Endothelial cell of hepatic sinusoid (primary cell): Measurements from ENCODE around the gene CLEC2L.

Experiments used
- in situ Hi-C: cut with HindIII; loops from 2 replicates; pipeline ENCODE4 v1.10.0; 2017; ENCODE audit warnings: low sequenced_read_pairs

Gene CLEC2L

GRCh38 chr7:139572071-139572470 lies 48.6 kb downstream of the CLEC2L start:
- in situ Hi-C loops = no loop called here

DNA sequence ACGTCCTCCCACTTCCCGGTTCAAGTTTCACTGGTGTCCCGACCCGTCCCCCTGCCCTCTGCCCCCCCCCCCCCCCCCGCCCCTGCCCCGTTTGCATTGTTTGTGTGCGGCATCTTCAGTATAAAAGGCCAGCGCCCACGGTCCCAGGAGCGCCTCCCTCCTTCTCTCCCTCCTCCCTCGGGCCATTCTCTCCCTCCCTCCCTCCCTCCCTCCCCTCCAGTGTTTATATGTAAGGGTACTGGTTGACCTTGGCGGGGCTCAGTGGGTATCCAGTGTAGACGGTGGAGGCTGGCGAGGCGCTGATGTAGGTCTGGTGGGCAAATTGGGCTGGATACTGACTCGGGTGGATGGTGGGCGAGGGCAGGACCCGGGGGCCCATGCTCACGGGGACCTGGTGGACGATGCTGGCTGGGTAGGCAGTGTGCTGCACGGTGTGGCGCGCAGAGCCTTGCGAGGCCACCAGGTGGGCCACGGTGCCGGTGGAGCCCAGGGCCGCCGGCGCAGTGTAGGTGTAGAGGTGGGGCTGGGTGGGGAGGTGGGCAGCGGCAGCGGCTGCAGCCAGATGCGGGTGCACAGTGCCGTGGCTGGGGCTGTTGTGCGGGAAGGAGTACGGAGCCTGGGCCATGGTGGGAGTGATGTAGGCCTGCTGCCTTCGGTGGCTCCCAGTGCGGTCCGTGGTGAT lies 49.4 kb downstream of the CLEC2L start:
- in situ Hi-C loops = no loop called here

DNA sequence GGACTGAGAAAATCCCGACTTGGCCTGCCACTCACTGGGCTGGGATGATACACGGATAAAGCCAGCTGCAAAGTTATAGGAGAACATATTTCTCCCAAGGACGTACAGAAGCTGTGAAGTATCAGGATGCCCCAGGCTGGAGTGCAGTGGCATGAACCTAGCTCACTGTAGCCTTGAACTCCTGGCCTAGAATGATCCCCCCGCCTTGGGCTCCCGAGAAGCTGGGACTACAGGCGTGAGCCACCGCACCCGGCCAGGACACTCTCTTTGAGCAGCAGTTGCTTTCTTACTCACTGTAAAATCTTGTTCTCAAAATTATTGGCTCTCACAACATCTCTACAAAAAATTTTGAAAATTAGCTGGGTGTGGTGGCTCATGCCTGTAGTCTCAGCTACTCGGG lies 50.4 kb downstream of the CLEC2L start:
- in situ Hi-C loops = no loop called here

- in situ Hi-C loops = no loop called here
Measured at GRCh38 chr7:139574618-139575337, 51.3 kb downstream of the CLEC2L start.

DNA sequence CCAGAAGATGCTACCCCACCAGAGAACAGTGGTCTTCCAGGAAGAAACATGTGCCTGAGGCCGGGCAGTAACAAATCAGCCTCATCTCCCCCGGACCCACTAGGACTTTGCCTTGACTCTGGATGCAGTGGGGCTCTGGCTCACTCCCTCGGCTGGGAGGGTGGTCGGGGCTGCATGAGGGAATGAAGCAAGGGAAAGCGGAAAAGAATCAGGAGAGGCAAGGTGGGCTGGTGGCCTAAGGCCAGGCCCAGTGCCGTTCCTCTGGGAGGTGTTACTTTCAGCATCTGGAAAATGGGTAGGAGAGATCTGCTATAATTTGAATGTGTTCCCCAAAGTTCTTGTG lies 51.8 kb downstream of the CLEC2L start:
- in situ Hi-C loops = no loop called here

DNA sequence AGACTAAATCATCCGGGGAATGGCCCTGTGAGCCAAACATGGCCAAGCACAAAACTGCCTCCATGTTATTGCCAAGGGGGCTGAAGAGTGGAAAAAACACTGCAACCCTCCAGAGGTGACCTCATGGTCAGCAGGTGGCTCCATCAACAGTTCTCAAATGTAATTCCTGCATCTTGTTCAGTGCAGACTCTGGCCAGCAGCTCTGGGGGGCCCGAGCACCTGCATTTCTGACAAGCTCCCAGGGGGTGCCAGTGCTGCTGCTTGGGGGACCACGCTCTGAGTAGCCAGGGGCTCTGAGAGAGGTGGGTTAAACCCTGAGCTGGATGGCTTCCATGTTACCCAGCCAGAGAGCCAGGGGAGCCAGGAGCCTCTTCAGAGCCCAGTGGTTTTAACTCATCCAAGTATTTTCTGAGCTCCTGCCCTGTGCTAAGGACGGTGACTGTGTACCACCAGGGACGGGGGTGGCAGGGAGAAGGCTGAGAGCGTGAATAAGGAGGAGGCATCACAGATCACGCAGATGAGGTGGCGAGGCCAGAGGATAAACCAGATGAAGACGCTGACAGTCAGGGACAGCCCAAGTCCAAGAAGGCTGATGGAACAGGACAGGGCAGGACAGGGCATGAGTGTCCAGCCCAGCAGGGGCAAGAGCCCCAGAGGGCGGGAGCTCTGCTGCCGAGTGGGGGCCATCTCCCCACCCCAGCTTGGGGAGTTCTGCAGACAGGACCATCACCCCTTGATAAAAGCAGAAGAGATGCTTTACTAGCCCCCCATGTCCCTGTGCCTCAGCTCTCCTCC lies 52.9 kb downstream of the CLEC2L start:
- in situ Hi-C loops = no loop called here

DNA sequence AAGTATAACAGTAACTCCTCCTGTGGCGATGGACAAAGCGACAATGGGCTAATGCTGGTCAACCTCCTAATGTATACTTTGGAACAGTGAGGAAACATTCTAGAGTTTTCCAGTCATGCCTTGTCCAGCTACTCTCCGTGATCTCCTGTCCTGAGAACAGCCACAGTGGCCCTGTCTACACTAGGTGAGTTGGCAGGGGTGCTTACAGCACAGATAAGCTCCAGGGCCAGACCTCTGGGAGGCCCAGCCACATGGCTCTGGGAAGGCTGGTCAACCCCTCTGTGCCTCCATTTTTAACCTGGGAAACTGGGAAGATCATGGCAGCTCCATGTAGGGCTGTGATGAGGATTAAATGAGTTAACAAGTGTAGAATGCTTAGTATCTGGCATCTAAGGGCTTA lies 57.0 kb downstream of the CLEC2L start:
- in situ Hi-C loops = no loop called here

DNA sequence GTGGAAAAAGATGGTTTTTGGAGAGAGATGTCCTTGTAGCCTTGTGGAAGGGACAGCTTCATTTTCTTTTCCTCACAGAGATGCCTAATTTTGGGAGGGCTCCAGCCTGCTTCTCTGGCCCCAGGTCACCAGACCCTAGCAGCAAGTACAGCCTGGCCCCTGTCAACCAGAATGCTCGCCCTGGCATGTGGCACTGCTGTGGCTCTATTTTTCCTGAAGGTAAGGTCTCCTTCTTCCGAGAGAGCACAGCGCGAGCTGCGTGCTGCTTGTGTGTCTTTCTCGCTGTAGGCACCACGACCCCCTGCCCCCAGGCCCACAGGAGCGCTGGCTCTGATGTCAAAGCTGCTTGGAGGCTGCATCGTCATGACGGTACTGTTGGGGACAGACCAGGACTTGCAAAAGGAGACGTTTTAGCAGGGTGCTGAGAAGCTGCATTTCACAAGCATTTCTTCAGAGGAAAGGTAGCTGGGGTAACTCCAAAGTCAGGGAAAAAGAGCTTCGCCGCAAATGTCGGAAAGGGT lies 58.7 kb downstream of the CLEC2L start:
- in situ Hi-C loops = no loop called here

DNA sequence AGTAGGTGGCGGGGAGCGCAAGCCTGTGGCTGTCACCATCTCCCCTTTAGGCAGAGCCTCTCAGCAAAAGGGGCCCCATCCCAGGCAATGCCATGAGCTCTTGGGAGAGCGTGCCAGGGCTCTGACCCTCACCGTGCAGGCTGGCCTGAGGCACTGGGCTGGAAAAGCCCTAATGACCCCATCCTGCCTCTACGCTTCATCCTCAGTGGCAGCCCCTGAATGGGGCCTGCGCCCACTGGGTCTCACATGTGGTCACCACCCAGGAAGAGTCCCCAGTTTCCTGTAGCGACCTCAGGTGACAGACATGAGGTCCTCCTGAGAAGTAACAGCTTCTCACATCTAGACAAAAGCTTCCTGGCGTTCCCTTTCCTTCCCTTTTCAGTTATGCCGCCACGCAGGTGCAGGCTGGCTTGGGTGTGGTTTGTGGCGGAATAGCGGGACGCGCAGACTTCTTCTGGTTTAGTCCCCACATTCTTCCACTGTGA lies 59.2 kb downstream of the CLEC2L start:
- in situ Hi-C loops = no loop called here

DNA sequence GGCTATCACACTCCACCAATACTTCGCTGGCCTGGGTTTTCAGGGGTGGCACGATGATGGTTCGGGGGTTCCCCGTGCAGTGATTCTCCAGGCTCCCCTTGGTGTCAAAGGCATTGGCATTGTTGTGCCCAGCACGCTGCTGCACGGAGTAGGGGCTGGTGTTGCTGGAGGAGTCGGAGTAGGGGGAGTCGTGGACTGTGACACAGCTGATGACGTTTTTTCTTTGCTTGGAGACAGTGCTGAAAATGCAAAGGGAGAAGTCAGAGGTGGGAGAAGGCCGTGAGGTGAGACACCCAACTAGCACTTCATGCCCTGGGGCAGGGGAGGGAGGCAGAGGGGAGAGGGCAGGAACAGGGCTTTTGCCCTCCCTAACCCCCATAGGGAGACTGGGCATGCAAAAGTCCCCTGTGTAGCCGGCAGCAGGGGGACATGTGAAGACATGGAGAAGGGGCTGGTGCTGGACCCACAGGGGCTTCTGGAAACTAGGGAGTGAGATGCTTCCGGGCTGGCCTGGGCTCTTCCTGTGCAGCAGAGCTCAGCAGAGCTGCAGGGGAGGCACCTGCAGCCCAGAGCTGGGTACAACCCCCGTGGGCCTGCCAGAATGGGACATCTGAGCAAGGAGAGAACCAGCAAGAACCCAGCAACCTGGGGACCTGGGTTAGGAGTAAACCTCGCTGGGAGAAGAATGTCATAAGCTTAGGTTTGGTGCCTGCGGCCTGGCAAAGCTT lies 60.5 kb downstream of the CLEC2L start:
- in situ Hi-C loops = no loop called here

DNA sequence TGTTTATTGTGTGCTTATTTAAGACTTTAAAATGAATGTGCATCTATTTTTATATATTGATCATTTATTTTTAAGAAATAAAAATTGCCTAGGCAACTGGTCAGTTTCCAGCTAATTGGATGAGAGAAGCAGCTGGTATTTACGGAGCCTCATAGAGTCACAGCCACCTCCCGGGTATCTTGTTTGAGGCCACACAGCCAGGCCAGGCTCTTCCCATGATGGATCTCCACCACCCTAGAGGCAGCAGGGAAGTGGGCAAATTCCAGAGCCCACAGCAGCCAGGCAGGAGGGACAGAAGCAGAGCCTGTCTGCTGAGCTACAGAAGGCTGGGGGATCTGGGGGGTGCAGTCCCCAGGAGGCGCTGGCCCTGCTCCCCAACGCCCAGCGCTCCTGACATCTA lies 61.6 kb downstream of the CLEC2L start:
- in situ Hi-C loops = no loop called here

GRCh38 chr7:139586286-139586685 lies 62.8 kb downstream of the CLEC2L start:
- in situ Hi-C loops = no loop called here

DNA sequence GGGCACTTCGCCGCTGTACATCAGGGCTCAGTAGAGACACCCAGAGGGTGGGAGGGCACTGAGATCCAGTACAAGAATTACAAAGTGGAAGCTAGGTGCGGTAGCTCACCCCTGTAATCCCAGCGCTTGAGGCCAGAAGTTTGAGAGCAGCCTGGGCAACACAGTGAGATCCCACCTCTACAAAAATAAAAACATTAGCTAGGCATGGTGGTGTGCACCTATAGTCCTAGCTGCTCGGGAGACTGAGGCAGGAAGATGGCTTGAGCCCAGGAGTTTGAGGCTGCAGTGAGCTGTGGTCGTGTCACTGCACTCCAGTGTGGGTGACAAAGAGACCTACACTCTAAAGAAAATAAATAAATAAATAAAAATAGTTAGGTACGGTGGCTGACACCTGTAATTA lies 64.0 kb downstream of the CLEC2L start:
- in situ Hi-C loops = no loop called here

- in situ Hi-C loops = no loop called here
Measured at GRCh38 chr7:139588632-139589031, 65.1 kb downstream of the CLEC2L start.

- in situ Hi-C loops = no loop called here
Measured at GRCh38 chr7:139589474-139589873, 66.0 kb downstream of the CLEC2L start.

DNA sequence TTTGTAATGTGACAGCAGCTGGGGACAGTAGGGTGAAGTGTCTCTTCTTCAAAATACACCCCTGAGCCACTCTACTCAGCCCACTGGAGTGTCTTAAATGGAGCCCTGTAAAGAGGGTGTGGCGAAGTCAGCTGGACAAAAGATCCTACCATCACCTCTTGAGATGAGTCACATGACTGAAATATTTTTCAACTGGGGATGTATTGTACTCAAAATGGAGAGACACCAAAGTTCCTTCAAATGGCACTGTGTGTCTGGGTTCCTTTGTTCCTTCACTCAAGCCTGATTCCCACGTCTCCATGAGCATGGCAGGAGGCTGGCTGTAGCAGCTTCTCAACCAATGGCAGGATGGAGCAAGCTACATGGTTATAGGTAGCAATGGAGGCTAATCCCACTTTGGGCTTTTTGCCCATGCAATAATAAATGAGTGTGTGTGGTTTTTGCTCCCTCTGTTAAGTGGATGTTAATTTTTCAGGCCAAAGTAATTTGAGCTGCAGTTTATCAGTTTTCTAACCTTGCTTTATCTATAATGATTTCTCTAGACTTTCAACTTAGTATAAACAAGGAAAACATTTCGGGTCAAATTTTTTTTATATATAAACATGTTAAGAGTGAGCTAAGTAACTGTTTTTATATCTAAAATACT lies 68.2 kb downstream of the CLEC2L start:
- in situ Hi-C loops = no loop called here

DNA sequence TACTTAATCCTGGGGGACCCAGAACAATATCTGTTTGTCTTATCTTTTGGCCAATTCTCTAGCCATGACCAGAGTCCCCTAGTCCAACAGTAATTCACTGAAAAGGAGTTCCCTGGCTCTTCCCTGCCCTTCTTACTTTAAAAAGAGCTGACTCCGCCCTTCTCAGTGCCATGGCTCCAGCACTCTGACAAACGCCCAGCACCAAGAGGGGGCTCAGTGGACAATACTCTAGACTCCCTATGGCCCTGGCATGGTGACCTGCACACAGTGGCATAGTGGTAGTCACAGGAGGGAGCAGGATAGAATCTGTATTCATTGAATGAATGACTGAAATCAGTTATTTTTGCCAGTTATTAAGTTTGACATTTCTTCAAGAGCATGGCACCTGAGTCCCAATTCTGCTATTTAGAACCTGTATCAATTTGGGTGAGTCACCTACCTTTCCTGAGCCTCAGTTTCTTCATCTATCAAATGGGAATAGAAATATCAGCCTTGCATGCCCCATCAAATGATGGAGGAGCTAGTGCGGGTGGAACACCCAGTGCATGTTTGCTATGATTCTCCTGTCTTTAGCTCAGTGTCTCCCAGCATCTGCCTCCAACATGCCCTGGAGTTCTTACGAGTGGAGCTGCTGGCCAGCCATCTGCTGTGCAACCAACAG lies 69.4 kb downstream of the CLEC2L start:
- in situ Hi-C loops = no loop called here

DNA sequence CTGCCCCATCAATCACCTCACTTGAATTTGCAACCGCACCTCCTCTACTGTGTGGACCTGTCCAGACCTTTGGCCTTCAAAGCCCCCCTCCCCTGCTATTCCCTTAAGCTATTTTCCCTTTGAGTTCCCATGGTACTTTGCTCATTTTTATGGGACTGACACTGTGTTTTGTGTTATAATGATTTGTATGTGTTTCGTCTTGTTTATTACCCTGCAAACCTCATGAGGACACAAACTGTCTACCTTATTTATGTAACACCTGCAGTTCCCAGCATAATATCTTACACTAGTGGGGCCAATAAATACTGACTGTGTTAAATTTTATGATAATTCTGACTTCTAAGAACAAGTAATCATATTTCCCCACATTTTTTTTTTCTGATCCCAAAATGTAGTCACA lies 70.6 kb downstream of the CLEC2L start:
- in situ Hi-C loops = no loop called here
